Stimulated activated CD4-positive, alpha-beta T cell treated with anti-CD3 and anti-CD28 coated beads, Interleukin-15, amount 100 ng/mL, for 1 hour (primary cell): Measurements from ENCODE around the gene IFITM5.
"Not testable (repeated sequence)": the region's sequence is repeated elsewhere in the genome, so short reads cannot be mapped to it uniquely, and the experiment has no call there.

Source experiments
- DNase-seq, 2 donors: peaks; one replicate each; pipeline ENCODE4 v3.0.0-alpha.2; 2020; ENCODE audit warnings: low read depth in 1 of 2, low spot score in 1 of 2

Gene IFITM5

DNA sequence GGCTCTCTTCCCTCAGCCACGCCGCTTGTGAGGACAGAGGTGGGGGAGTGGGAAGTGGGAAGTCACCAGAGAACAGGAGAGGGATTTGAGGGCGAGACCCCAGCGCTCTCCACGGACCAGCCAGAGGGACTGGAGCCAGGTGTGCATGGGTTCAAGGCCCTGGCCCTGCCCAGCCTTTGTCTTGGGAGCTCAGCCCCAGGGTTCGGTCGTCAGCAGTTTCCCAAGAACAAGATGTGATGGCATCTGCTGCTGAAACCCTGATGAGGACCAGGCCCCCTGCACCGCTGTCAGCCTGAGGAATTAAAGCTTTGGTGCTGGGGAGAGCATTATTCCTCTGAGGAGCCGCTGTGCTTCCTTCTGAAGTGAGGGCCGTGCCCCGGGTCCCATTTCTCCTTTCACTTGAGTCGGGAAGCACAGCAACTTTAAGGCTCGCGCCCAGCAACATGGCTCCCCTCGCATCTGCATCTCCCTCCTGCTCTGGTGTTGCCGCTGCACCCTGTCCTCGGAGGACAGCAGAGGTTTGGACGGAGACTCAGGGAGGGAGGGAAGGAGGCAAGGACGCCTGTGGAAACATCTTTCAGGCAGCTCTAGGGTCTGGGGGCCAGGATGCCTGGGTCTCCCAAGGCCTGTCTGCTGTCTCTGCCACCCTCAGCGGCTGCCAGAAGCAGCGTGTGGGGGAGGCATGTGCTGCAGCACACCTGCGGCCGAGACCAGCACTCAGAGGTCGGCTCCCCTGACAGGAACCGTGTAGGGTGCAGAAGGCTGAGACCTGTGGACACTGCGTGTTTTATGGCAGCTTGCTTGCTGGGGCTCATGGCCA, 3.8 kb downstream of the IFITM5 start:
- no peak for DNase-seq

DNA sequence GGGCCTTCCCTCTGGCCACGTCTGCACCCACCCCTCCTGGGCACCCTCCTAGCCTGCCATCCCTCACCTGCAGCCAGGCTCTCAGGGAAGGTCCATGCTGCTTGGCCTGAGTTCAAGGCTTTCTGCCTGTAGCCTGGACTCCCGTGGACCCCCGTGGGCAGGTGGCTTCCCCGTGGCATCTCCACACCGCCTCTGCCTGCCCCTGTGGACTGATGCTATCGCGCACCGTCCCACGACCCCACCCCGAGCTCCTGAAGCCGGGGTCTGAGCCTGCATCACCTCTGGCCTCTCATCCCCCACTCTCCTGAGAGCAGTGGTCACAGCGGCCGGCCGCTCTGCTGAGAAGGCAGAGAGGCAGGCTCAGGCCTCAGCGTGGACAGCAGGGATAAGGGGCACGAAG, 4.5 kb downstream of the IFITM5 start:
- DNase-seq, result no peak

DNA sequence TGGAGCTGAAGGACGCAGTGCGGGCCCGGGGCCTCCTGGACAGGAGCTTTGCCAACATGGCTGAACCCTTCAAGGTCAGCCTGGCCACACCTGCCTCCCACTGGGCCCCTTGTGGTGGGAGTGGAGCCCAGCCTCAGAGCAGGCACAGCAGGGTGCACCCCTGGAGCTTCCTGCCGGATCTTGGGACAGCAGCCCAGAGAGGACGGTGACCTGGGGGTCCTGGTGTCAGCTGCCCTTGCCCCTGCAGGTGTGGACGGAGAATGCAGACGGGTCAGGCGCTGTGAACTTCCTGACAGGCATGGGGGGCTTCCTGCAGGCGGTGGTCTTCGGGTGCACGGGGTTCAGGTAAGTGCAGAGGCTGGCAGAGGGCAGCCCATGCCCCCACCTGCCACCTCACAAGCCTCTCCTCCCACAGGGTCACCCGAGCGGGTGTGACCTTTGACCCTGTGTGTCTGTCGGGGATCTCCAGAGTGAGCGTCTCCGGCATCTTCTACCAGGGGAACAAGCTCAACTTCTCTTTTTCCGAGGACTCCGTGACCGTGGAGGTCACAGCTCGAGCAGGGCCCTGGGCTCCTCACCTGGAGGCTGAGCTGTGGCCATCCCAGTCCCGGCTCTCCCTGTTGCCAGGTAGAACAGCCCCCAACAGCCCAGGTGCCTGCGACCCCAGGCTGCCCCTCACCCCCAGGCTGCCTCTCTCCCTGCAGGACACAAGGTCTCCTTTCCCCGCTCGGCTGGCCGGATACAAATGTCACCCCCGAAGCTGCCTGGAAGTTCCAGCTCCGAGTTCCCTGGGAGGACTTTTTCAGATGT, 5.3 kb downstream of the IFITM5 start:
- no peak for DNase-seq

DNA sequence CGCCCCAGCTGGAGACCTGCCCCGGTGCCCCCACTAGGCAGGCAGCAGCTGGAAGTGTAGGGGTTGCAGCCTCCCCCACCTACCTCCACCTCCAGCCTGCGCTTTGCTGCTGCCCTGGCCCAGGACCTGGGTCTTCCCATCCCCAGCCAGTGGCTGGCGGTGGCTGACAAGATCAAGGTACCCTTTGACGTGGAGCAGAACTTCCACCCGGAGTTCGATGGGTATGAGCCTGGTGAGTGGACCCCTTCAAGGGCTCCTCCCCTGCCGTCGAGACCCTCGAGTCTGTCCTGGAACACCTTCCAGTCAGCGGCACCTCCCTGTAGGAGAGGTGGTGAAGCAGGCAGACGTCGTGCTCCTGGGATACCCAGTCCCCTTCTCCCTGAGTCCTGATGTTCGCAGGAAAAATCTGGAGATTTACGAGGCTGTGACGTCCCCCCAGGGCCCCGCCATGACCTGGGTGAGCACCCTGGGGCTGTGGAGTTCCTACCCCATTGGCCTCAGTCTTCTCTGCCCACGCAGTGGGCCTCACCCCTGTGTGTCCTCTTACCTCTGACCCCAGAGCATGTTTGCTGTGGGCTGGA, 6.0 kb downstream of the IFITM5 start:
- no peak for DNase-seq

DNA sequence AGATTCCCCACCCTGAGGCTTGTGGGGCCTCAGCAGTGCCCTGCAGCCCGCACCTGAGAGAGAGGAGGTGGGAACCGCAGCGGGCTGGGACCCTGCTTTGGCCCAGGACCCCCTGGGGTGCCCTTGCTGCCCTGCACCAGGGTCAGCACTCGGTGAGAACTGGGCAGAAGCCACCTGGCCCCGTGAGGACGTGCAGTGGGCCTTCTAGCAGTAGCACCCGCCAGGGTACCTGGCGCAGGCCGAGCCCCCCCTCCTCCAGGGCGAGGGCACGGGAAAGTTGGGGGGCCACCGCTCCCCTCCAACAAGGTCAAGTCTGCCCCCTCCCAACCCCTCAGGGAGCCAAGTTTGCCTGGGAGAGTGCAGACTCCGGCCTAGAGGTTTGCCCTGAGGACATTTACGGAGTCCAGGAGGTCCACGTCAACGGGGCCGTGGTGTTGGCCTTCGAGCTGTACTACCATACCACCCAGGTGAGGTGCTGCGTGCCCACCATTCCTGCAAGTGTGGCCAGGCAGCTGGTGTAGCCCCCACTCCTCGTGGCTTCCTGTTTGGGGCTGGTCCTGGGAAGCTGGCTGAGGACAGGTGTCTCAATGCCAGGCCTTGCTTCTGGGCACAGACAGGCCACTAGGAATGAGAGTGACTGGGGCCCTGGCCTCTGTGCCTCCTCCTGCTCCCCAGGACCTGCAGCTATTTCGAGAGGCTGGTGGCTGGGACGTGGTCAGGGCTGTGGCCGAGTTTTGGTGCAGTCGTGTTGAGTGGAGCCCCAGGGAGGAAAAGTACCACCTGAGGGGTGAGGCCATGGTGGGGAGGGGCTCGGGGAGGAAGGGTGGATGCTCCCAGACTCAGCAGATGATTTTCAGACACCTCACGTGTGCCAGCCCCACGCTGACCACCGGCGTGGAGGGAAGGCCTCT, 6.9 kb downstream of the IFITM5 start:
- no peak for DNase-seq

DNA sequence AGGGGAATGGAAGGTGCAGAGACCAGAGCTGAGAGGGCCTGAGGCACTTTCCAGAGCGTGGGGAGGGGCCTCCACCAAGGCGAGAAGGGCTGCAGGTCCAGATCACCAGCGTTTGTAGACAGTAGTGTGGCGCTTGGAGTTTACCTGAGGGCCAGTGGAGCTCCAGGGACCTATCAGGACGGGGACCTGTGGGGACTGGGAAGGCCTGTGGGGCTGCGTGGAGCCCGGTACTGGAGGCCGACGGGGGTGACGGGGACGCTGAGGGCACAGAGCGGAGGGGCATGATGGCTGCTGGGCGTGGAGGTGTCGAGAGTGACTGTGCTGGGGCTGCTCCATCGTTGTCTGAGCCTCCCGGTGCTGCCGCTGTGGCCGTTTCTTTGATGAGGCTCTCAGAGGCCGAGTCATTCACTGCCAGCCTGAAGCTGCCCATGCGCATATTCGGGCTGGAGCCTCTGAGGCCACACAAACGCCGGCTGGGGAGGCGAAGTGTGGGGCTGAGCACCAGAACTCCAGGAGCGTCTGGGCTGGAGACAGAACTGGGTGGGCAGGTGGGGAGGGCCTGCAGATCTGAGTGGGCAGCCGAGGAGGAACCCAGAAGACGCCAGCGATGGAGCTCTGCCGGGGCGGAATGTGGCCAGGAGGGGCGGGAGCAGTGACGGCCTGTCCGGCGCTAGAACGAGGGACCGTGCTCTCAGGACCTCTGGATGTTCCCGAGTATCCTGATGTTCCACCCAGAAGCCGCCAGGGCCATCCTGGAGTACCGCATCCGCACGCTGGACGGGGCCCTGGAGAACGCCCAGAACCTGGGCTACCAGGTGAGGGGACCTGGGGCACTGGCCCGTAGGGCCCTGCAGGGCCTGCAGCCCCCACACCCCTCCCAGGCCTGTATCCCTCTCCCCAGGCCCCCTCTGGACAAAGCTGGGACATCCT, 7.8 kb downstream of the IFITM5 start:
- DNase-seq, result no peak

DNA sequence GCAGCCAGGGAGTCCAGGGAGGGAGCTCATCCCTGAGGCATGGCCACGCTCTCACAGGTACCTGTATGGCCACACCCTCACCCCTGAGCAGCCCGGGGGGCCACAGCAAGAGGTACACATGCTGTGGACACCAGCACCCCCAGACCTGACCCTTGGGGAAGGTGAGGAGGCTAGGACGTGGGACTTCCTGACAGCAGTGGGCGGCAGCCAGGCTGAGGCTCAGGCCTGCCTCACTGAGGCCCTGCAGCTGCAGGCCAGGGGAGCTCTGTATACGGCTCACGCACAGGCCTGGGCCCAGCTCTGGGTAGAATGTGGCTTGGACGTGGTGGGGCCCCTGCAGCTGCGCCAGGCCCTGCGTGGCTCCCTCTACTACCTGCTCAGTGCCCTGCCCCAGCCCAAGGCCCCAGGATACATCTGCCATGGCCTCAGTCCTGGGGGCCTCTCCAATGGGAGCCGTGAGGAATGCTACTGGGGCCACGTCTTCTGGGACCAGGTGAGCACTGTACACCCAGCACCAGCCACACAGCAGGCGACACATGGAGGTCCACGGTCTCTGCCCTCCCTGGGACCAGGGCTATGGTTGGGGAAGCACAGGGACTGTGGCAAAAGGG, 8.6 kb downstream of the IFITM5 start:
- no peak for DNase-seq

DNA sequence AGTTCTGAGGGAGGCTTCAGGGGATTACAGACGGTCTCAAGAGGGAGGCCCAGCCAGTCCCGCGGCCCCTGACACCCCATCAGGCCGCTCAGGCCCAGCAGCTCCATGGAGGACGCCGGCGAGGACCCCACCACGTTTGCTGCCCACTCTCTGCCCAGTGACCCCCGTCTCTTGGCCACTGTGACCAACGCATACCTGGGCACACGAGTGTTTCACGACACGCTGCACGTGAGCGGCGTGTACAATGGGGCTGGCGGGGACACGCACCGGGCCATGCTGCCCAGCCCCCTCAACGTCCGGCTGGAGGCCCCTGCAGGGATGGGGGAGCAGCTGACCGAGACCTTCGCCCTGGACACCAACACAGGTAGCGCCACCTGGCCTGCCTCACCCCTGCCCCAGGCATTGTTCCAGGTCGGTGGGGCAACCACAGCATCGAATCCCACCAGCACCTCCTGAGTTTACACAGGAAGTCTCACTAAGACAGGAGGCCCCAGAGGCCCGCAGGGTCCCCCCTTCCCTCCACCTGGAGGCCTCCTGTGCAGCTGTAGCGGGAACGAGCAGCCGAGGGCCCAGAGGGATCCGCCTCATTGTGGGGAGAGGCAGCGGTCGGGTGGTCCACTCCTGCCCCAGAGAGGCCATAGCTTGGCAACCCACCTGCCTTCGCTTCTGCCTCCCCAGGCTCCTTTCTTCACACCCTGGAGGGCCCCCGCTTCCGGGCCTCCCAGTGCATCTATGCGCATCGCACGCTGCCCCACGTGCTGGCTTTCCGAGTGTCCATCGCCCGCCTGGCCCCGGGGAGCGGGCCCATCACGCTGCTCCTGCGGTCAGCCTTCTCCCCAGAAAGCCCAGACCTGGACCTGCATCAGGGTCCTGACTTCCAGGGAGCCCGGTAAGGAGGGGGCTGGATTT, 9.4 kb downstream of the IFITM5 start:
- DNase-seq, result no peak

DNA sequence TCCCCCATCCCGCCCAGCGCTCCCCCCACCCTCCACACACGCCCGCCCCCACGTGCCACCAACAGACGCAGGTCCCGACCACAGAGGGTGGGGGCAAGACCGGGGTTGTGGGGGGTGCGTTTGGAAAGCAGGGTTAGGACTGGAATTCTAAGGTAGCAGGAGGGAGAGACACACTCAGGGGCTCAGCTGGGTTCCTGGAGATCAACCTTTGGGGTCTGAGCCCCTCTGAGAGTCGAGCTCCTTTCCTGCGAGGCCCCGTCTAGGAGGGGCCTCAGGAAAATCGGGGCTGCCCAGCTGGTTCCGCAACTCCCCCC, 10.0 kb downstream of the IFITM5 start:
- no peak for DNase-seq

DNA sequence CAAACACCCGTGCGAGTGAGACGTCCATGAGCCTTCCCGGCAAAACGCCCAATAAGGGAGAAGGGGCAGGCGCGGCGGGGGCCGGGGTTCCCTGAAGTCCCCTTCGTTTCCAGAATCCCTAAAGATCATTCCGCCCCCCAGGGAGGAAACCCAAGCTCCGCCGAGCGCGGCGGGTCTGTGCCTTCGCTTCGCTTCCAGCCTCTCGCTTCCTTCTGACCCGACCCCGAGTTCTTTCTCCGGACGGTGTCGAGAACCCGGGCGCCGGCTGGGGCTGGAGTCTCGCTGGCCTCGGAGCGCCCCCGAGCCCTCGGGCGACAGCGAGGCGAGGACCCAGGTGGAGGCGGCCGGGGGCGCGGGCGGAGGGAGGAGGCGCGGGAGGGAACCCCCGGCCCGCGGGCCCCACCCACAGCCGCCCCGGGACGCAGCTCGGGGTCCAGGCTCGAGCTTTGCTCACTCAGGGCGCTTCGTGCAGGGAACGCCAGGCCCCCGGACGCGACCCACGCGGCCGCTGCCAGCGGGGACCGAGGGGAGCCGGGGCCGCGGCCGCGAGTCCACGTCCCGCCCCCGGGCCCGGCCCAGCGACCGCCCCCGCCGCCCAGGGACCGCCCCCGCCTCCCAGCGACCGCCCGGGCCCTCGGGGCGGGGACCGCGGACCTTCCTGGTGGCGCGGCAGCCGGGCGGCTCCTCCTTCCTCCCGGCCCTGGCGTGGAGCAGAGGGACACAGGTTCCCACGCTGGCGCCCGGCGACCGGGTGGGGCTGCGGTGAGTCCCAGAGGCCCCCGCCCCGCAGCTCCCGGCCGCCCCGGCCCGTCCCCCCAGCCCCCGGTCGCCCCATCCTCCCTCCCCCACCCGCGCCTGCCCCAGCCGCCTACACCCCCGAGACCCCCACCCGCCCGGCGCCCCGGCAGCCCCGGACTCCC, 10.6 kb downstream of the IFITM5 start, which contains the start of gene PGGHG:
PGGHG (plus strand) TSS at position 649 of the 920 bp plus-strand sequence. CDS start 691 bp downstream, outside the sequence.
- DNase-seq, result no peak

DNA sequence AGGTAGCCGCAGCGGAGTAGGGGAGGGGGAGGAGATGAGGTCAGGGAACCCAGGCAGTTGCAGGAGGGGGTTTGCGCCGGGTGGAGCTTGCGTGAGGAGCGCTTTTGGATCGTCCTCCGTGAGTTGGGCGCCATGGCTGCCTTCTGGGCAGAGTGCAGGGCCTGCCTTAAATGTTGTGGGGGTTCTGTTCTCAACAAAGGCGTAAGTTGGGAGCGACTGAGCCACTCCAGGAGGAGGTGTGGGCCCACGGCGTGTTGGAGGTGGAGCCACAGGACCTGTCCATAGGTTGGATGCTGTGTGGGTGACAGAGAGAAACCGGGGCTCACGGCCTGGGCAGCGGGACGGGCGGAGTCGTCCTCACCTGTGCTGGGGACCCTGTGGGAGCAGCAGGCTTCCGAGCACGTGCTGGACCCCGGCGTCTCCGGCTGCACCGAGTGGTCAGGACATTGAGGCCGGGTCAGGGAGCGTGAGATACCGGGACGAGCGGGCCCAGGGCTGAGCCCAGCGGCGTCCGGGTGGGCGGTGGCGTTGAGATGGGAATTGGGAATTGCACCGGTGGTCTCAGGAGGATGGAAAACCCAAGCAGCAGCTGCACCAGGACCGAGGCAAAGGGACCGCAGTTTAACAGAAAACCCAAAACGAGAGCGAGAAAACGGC, 11.4 kb downstream of the IFITM5 start:
- no peak for DNase-seq

DNA sequence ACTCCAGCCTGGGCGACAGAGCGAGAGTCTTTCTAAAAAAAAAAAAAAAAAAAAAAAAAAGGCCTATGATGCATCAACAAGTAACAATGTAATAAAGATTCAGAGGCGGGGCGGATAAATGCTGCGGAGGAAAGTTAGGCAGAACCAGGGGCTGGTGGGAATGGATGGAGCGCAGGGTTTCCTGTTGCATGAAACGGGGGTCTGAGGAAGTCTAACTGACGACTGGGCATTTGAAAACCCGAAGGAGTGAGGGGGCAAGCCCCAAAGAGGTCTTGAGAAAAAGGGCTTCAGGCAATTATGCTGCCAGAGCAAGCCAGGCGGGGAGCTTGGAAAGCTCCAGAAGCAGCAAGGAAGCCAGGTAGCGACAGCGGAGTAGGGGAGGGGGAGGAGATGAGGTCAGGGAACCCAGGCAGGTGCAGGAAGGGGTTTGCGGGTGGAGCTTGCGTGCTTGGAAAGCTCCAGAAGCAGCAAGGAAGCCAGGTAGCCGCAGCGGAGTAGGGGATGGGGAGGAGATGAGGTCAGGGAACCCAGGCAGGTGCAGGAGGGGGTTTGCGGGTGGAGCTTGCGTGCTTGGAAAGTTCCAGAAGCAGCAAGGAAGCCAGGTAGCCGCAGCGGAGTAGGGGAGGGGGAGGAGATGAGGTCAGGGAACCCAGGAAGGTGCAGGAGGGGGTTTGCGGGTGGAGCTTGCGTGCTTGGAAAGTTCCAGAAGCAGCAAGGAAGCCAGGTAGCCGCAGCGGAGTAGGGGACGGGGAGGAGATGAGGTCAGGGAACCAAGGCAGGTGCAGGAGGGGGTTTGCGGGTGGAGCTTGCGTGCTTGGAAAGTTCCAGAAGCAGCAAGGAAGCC, 12.1 kb downstream of the IFITM5 start:
- DNase-seq, result not testable (repeated sequence)

DNA sequence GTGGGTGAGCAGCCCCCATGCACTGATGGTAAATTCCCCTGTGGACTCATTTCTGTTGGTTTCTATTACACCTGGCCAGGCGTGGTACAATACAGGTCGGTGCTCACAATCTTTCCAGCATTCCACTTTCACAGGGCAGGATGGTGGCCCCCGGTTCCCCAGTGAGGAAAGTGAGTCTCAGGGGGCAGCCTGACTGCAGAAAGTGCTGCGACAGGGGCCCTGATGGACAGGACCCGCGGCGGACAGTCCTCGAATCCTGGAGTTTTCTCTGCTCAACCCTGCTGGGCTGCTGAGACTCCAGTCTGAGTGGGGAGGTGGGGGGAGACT, 13.5 kb downstream of the IFITM5 start:
- DNase-seq, result no peak

DNA sequence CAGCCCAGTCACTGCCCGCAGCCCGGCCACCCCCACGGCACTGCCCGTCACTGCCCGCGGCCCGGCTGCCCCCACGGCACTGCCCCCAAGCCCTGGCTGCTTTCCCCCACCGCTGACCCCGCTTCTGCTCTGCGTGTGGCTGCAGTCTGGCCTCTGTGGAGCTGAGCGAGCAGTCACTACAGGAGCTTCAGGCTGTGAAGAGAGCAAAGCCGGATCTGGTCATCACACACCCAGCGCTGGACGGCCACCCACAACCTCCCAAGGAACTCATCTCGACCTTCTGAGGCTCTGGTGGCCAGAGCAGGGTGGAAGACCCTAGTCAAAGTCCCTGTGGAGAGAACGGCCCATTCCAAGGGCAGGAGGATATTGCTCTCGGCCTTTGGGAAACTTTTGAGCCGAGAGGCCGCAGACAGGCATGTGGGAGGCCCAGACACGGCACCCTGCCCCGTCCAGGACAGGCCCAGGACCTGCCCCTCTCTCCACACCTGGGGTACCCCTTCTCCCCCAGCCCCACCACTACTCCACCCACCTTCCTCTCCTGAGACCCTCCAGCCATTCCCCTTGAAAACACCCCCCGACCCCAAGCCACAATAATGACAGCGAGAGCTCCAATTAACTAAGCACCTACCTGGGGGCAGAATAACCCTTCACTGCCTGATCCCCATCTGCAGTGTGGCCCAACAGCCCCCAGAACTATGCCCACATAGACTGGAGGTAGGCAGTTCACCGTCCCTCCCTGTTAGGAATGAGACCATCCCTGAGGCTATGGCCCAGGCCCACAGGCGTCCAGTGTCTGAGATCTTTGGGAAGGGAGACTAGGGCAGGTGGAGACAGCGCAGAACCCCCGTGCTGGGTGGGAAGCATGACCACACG, 14.1 kb downstream of the IFITM5 start:
- DNase-seq, result no peak
